GM23248 (cell line): ENCODE data around the gene PRSS27. TPM values are rescaled to one million over a fixed set of nuclear protein-coding genes. Genes with fewer than 3 reads are reported as not detected.
A peak's percentile ranks its signal among the peaks of the same experiment; 100 is the strongest.
"Not testable (repeated sequence)": the region's sequence is repeated elsewhere in the genome, so short reads cannot be mapped to it uniquely, and the experiment has no call there.

ENCODE experiments used
- DNase-seq: peaks from one replicate; pipeline ENCODE4 v3.0.0-alpha.2; 2015
- H2AFZ ChIP-seq: fragments of 200-600 bp; sonication (generic); 2 replicates; pipeline ENCODE4 v1.6.1; 2016; ENCODE audit warnings: antibody characterized with exemption
- H3F3A ChIP-seq: fragments of 200-600 bp; sonication (generic); 2 replicates; pipeline ENCODE4 v1.6.1; 2016; ENCODE audit warnings: mild to moderate bottlenecking, antibody characterized with exemption, mixed run types; ENCODE audit not compliant: insufficient read depth
- H3K27ac ChIP-seq: fragments of 200-600 bp; sonication (generic); 2 replicates; pipeline ENCODE4 v1.5.1; 2016; ENCODE audit warnings: mild to moderate bottlenecking
- H3K27me3 ChIP-seq: fragments of 200-600 bp; sonication (generic); replicated peaks from 2 replicates; pipeline ENCODE4 v1.6.1; 2016; ENCODE audit warnings: mild to moderate bottlenecking; ENCODE audit not compliant: insufficient read depth
- H3K36me3 ChIP-seq: fragments of 200-600 bp; sonication (generic); 2 replicates; pipeline ENCODE4 v1.6.1; 2016; ENCODE audit warnings: low read depth, mild to moderate bottlenecking
- H3K4me1 ChIP-seq: fragments of 200-600 bp; sonication (generic); 2 replicates; pipeline ENCODE4 v1.6.1; 2016; ENCODE audit warnings: mild to moderate bottlenecking; ENCODE audit not compliant: insufficient read depth
- H3K4me2 ChIP-seq: fragments of 200-600 bp; sonication (generic); one replicate; pipeline ENCODE4 v1.6.1; 2016; ENCODE audit warnings: mild to moderate bottlenecking; ENCODE audit not compliant: unreplicated experiment
- H3K4me3 ChIP-seq: fragments of 200-600 bp; sonication (generic); 2 replicates; pipeline ENCODE4 v1.5.1; 2016; ENCODE audit warnings: mild to moderate bottlenecking
- H3K79me2 ChIP-seq: fragments of 200-600 bp; sonication (generic); 2 replicates; pipeline ENCODE4 v1.6.1; 2016; ENCODE audit warnings: mild to moderate bottlenecking; ENCODE audit not compliant: insufficient read depth
- H3K9ac ChIP-seq: fragments of 200-600 bp; sonication (generic); 2 replicates; pipeline ENCODE4 v1.6.1; 2016; ENCODE audit warnings: mild to moderate bottlenecking
- H3K9me2 ChIP-seq: fragments of 200-600 bp; sonication (generic); 2 replicates; pipeline ENCODE4 v1.6.1; 2016; ENCODE audit warnings: mixed run types, mild to moderate bottlenecking, moderate library complexity; ENCODE audit not compliant: insufficient read depth
- H3K9me3 ChIP-seq: fragments of 200-600 bp; sonication (generic); one replicate; pipeline ENCODE4 v1.6.1; 2017; ENCODE audit warnings: low read depth
- H4K20me1 ChIP-seq: fragments of 200-600 bp; sonication (generic); 2 replicates; pipeline ENCODE4 v1.6.0; 2016; ENCODE audit not compliant: insufficient read depth
- EZH2 ChIP-seq: fragments of 200-600 bp; sonication (generic); IDR thresholded peaks from 2 replicates; pipeline ENCODE4 v1.6.1; 2018; ENCODE audit warnings: antibody characterized with exemption, mild to moderate bottlenecking; ENCODE audit not compliant: insufficient read depth, poor library complexity, severe bottlenecking
- EZH2phosphoT487 ChIP-seq: fragments of 200-600 bp; sonication (generic); IDR thresholded peaks from 2 replicates; pipeline ENCODE4 v1.6.1; 2018; ENCODE audit warnings: antibody characterized with exemption, moderate library complexity, mild to moderate bottlenecking, low read depth; ENCODE audit not compliant: insufficient read depth
- WGBS, 2 experiments: methylation state at CpG; one replicate each; pipeline ENCODE4 v1.1.6; 2015 to 2017; ENCODE audit warnings: low lambda C conversion rate in 2 of 2, low coverage in 1 of 2; ENCODE audit errors: missing lambda C conversion rate in 2 of 2; 5-methylcytosine and 5-hydroxymethylcytosine counted together
- in situ Hi-C: fragments of 300-500 bp; cut with MboI; formaldehyde crosslinking; loops from 2 replicates; pipeline ENCODE4 v1.15.0; 2020
- polyA plus RNA-seq: library from polyadenylated mRNA; unstranded; fragments of >200 nt; fragmentation: Nextera tagmentation; extraction: Ambion mirVana; gene quantifications from 2 replicates; pipeline ENCODE4 v1.2.1, GENCODE V29; 2016
- total RNA-seq: library from RNA; depleted of rRNA; stranded (reverse); fragments of >200 nt; shearing (Covaris generic); gene quantifications from 2 replicates; pipeline ENCODE4 v1.2.3, GENCODE V29; 2014

Gene PRSS27
- total and polyA plus RNA-seq, 2 experiments from 2014 or later: 0.68 to 0.76 TPM

- no peaks in the 10 kb centered on the region for H3K4me1 ChIP-seq
- no peak overlapping the region for H3K4me3 ChIP-seq
- H3K27me3 ChIP-seq: no peaks in the 10 kb centered on the region
- H3K36me3 ChIP-seq: no peaks in the 10 kb centered on the region
- WGBS, 2 experiments: 92% methylated on average over 35 to 36 of the region's 36 CpGs
- H2AFZ ChIP-seq: no peak overlapping the region
- H3K79me2 ChIP-seq: peaks cover 61% of the 10 kb centered on the region
- no peaks in the 10 kb centered on the region for H3K9me2 ChIP-seq
- in situ Hi-C loops: no loop called here
- no peaks in the 10 kb centered on the region for H3F3A ChIP-seq
- no peak overlapping the region for H3K27ac ChIP-seq
- H3K4me2 ChIP-seq: no peak overlapping the region
- TF ChIP-seq EZH2phosphoT487 (no peak), EZH2 (no peak)
- H4K20me1 ChIP-seq: no peaks in the 10 kb centered on the region; the same call in 1 of the 2 replicates
- H3K9ac ChIP-seq: no peak overlapping the region
- DNase-seq: no peak
- no peaks in the 10 kb centered on the region for H3K9me3 ChIP-seq
Measured at GRCh38 chr16:2689968-2690801, 29.8 kb downstream of the PRSS27 start.

- DNase-seq, H4K20me1 ChIP-seq, H3K4me3 ChIP-seq, H3K36me3 ChIP-seq, H3K4me2 ChIP-seq, H3K9me3 ChIP-seq, H3K27me3 ChIP-seq, H3K4me1 ChIP-seq, H2AFZ ChIP-seq, H3K27ac ChIP-seq, H3K9me2 ChIP-seq, H3F3A ChIP-seq, H3K9ac ChIP-seq, in situ Hi-C loops: not testable (repeated sequence)
- peaks cover 68% of the 10 kb centered on the region for H3K79me2 ChIP-seq
- WGBS, 2 experiments: 54 to 63% methylated on average over 2 to 6 of the region's 13 CpGs
Measured at GRCh38 chr16:2689422-2689821, 30.6 kb downstream of the PRSS27 start.

- in situ Hi-C loops: no loop called here
- no peaks in the 10 kb centered on the region for H3F3A ChIP-seq
- peaks cover 10% of the 10 kb centered on the region; the same call in 1 of the 2 replicates for H3K4me1 ChIP-seq
- WGBS, 2 experiments: 95% methylated on average over 19 of the region's 19 CpGs
- no peaks in the 10 kb centered on the region; the same call in 1 of the 2 replicates for H4K20me1 ChIP-seq
- no peaks in the 10 kb centered on the region for H3K36me3 ChIP-seq
- no peak overlapping the region for H3K4me2 ChIP-seq
- H3K27ac ChIP-seq: no peak overlapping the region
- TF ChIP-seq EZH2phosphoT487 (no peak), EZH2 (no peak)
- no peak overlapping the region for H2AFZ ChIP-seq
- no peaks in the 10 kb centered on the region for H3K9me3 ChIP-seq
- no peak overlapping the region for H3K4me3 ChIP-seq
- no peak overlapping the region for H3K9ac ChIP-seq
- H3K9me2 ChIP-seq: no peaks in the 10 kb centered on the region
- H3K79me2 ChIP-seq: peaks cover 72% of the 10 kb centered on the region
- DNase-seq: no peak
- no peaks in the 10 kb centered on the region for H3K27me3 ChIP-seq
Measured at GRCh38 chr16:2687531-2688308, 32.3 kb downstream of the PRSS27 start.

GRCh38 chr16:2686912-2687507 is 33.0 kb downstream of the PRSS27 start:
- DNase-seq: no peak
- no peak for TF ChIP-seq EZH2phosphoT487
- no peak for TF ChIP-seq EZH2
- Histone ChIP-seq H3K9me3 (no peaks in the 10 kb centered on the region), H3K4me3 (no peak overlapping the region), H3K79me2 (peaks cover 71% of the 10 kb centered on the region), H3K9me2 (no peaks in the 10 kb centered on the region), H3K27me3 (no peaks in the 10 kb centered on the region), H3K36me3 (no peaks in the 10 kb centered on the region), H3K4me2 (no peak overlapping the region), H4K20me1 (no peaks in the 10 kb centered on the region; the same call in 1 of the 2 replicates), H3K9ac (no peak overlapping the region), H3K27ac (no peak overlapping the region), H3K4me1 (peaks cover 10% of the 10 kb centered on the region; the same call in 1 of the 2 replicates), H2AFZ (no peak overlapping the region), H3F3A (no peaks in the 10 kb centered on the region)
- WGBS, 2 experiments: 92 to 93% methylated on average over 20 of the region's 20 CpGs
- in situ Hi-C loops: no loop called here

GRCh38 chr16:2686075-2686474 is 33.9 kb downstream of the PRSS27 start:
- H2AFZ ChIP-seq, H3K36me3 ChIP-seq, H3K9me3 ChIP-seq, H3K9ac ChIP-seq, DNase-seq, H4K20me1 ChIP-seq, H3K27ac ChIP-seq, in situ Hi-C loops, H3K9me2 ChIP-seq, H3F3A ChIP-seq, H3K27me3 ChIP-seq, H3K4me3 ChIP-seq, H3K4me2 ChIP-seq: not testable (repeated sequence)
- peaks cover 15% of the 10 kb centered on the region for H3K4me1 ChIP-seq
- WGBS, 2 experiments: no CpG with 5 or more reads among the region's 9 CpGs
- peaks cover 71% of the 10 kb centered on the region for H3K79me2 ChIP-seq

GRCh38 chr16:2683041-2683440 is 37.0 kb downstream of the PRSS27 start:
- Histone ChIP-seq H3K27ac (peak overlapping the region; percentile 80), H3K79me2 (peaks cover 54% of the 10 kb centered on the region), H3K4me2 (peak overlapping the region; percentile 76), H2AFZ (peak overlapping the region; percentile 94), H3K4me1 (peaks cover 20% of the 10 kb centered on the region), H3K4me3 (peak overlapping the region; percentile 95), H3K9ac (peak overlapping the region; percentile 94)
- H3K36me3 ChIP-seq, H3K9me3 ChIP-seq, H3F3A ChIP-seq, H3K9me2 ChIP-seq, in situ Hi-C loops, H3K27me3 ChIP-seq, H4K20me1 ChIP-seq: not testable (repeated sequence)
- 4 to 6% methylated on average over 13 of the region's 13 CpGs for WGBS, 2 experiments
- peak; percentile 57 for DNase-seq
